ENCODE data around the gene CHMP2B. TPM values are rescaled to one million over a fixed set of nuclear protein-coding genes. Genes with fewer than 3 reads are reported as not detected.

The CHMP2B gene
- total RNA-seq (2012; rRNA removed), result 6.8 and 15.0 TPM in 2 replicates
- 11.1 and 14.0 TPM in 2 replicates for polyA plus RNA-seq (2012; rRNA removed)
- 6.6 and 8.0 TPM in 2 replicates for polyA plus RNA-seq (2012; cell fraction: cytosol; rRNA removed)
- 3.1 and 10.4 TPM in 2 replicates for polyA plus RNA-seq (2012; cell fraction: nucleus; rRNA removed; ENCODE audit: low replicate concordance)
- Bru-seq, nascent RNA, result percentile 70 among the genes with signal in this experiment
- percentile 59 among the genes with signal in this experiment for BruChase-seq, experiment 1, labeled RNA remaining after a 6-hour chase
- BruChase-seq, experiment 2, labeled RNA remaining after a 2-hour chase, result percentile 59 among the genes with signal in this experiment
- long read RNA-seq, transcript CHMP2B-201 (6 exons, 2,557 nt), result major isoform, 28 of 34 reads
- long read RNA-seq, partial matches to known transcripts, result 0 of 34 reads
- long read RNA-seq, other reads (novel, unspliced or antisense), result 6 of 34 reads

GRCh38 chr3:87227104-87227834, at the start of gene CHMP2B:
Gene CHMP2B (plus strand): TSS chr3:87227309. CDS start chr3:87227523, 214 bp downstream.
- no peaks in the 10 kb centered on the region for H3K27me3 ChIP-seq (ENCODE audit: control insufficient read depth, insufficient read depth, low read length)
- 0 out of 2 replicates have a peak, but pooled peaks have one; percentile 48 for TF ChIP-seq USF2 (IDR thresholded peaks at IDR 0.05; ENCODE audit: low read depth, low read length)
- TF ChIP-seq POLR2A (IDR thresholded peaks at IDR 0.05; ENCODE audit: low read depth, low read length), result peak; percentile 72; the same call in 1 of the 2 replicates
- peak; percentile 64 for TF ChIP-seq CEBPB (IDR thresholded peaks at IDR 0.05; ENCODE audit: low read depth, low read length)
- peak; percentile 63; the same call in 1 of the 2 replicates for TF ChIP-seq BHLHE40 (IDR thresholded peaks at IDR 0.05; ENCODE audit: low read depth, low read length)
- no peak for TF ChIP-seq MAFK (IDR thresholded peaks at IDR 0.05; ENCODE audit: low read depth, low read length)
- no peak within 1 kb of the TSS for H2AK5ac ChIP-seq (ENCODE audit: low read depth, low read length)
- peak within 1 kb of the TSS; percentile 85; the same call in 1 of the 2 replicates for H4K91ac ChIP-seq (ENCODE audit: insufficient read depth, low read depth, low read length)
- peak within 1 kb of the TSS; percentile 84 for H3K4ac ChIP-seq (ENCODE audit: low read depth, low read length)
- no peaks in the 10 kb centered on the region for H3K36me3 ChIP-seq (ENCODE audit: control insufficient read depth, insufficient read depth, low read length)
- intact Hi-C loops (cut with micrococcal nuclease) (no loop called here), in situ Hi-C loops (cut with MboI; ENCODE audit: low sequenced_read_pairs) (no loop called here), dilution Hi-C loops (cut with HindIII; ENCODE audit: low sequenced_read_pairs, unreplicated experiment) (no loop called here)
- H3K18ac ChIP-seq (ENCODE audit: low read depth, low read length), result peak within 1 kb of the TSS; percentile 36; the same call in 1 of the 2 replicates
- peak within 1 kb of the TSS; percentile 94 to 97 for H4K8ac ChIP-seq (ENCODE audit: low read depth in 2 of 2, low read length in 2 of 2)
- peak within 1 kb of the TSS; percentile 69 for H2BK120ac ChIP-seq (ENCODE audit: low read depth, low read length)
- H2AFZ ChIP-seq (replicated peaks; ENCODE audit: low read length, poor library complexity), result peak within 1 kb of the TSS; percentile 100
- no peaks in the 10 kb centered on the region for H3K9me1 ChIP-seq (ENCODE audit: insufficient read depth, low read length)
- H3K79me1 ChIP-seq (ENCODE audit: low read depth in 1 of 2, low read length in 2 of 2), result peaks cover 17 to 20% of the 10 kb centered on the region in 2 experiments
- ChIA-PET CTCF (interaction anchor here (0.9 kb wide), 1 partner anchor 19 kb away, joined by 4 read pairs; no protein-coding TSS in a partner anchor), POLR2A (ENCODE audit: unreplicated experiment) (no interaction called here)
- peak within 1 kb of the TSS; percentile 77 for H3K4me3 ChIP-seq (ENCODE audit: insufficient read depth, low read depth, low read length)
- WGBS, 2 experiments (ENCODE audit: extremely low coverage in 2 of 2, insufficient read length in 1 of 2), result 0% methylated on average over 33 of the region's 59 CpGs; no CpG with 5 or more reads in 1 of the 2 experiments
- peak within 1 kb of the TSS; percentile 91 for H3K9ac ChIP-seq (ENCODE audit: low read depth, low read length)
- H3K4me1 ChIP-seq (ENCODE audit: control insufficient read depth, insufficient read depth, low read length), result no peaks in the 10 kb centered on the region
- BruUV-seq (replicated peaks), result no TSS peak
- peak within 1 kb of the TSS; percentile 67 for H3K56ac ChIP-seq (ENCODE audit: extremely low read depth, insufficient read depth, low read length)
- peak within 1 kb of the TSS; percentile 93 for H3K14ac ChIP-seq (replicated peaks; ENCODE audit: low read depth, low read length)
- H3K9me3 ChIP-seq (ENCODE audit: control insufficient read depth, insufficient read depth, low read length), result no peaks in the 10 kb centered on the region
- H3K27ac ChIP-seq (ENCODE audit: insufficient read depth, low read length), result peak within 1 kb of the TSS; percentile 64
- 0 out of 2 replicates have a peak, but pooled peaks cover 3% of the 10 kb centered on the region for H4K20me1 ChIP-seq (ENCODE audit: insufficient read depth, low read length)
- DNase-seq (peak; percentile 89), ATAC-seq (ENCODE audit: low read depth) (peak; percentile 95)
- H2BK5ac ChIP-seq (ENCODE audit: low read depth, low read length, poor library complexity, severe bottlenecking), result peak within 1 kb of the TSS; percentile 65
- peak within 1 kb of the TSS; percentile 15 for H4K5ac ChIP-seq (ENCODE audit: low read depth, low read length)
- peak within 1 kb of the TSS; percentile 99 for H3K4me2 ChIP-seq (ENCODE audit: low read depth, low read length)
- H2BK20ac ChIP-seq (ENCODE audit: low read depth, low read length), result peak within 1 kb of the TSS; percentile 8
- no peak within 1 kb of the TSS; the same call in 2 of the 3 replicates for H2BK15ac ChIP-seq (ENCODE audit: low read depth, low read length)
- peak within 1 kb of the TSS; percentile 91 for H2AK9ac ChIP-seq (replicated peaks; ENCODE audit: low read depth, low read length, poor library complexity)
- peak within 1 kb of the TSS; percentile 95; the same call in 1 of the 2 replicates for H3K23ac ChIP-seq (ENCODE audit: low read depth, low read length)
